ENCODE results near the gene MLYCD. TPM values are rescaled to one million over a fixed set of nuclear protein-coding genes. Genes with fewer than 3 reads are reported as not detected.

The MLYCD gene
- polyA plus RNA-seq, 1 donor from 2014 or later = 2.4 TPM

DNA sequence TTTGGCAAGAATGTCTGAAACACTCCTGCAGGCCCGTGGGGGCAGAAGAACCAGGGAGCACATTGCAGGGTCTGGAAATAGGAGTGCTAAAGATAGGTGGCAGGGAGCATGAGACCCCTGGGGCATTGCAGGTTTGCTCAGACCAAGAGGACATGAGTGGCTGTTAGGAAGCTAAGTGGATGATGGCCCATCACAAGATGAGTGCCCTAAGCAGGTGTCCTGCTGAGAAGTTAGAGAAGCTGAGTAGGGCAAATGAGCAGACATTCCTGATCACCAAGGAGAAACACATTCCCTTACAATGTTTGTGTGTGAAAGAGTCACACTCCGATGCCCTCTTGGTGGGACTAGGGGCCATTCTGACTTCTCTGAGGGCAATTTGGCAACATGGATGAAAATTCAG, 9.9 kb downstream of the MLYCD start:
- Histone ChIP-seq H3K36me3 (ENCODE audit: insufficient read depth, low read length) (no peaks in the 10 kb centered on the region), H3K27me3 (ENCODE audit: insufficient read depth, low read depth, low read length) (no peaks in the 10 kb centered on the region), H3K9me3 (ENCODE audit: low read length) (no peaks in the 10 kb centered on the region)

DNA sequence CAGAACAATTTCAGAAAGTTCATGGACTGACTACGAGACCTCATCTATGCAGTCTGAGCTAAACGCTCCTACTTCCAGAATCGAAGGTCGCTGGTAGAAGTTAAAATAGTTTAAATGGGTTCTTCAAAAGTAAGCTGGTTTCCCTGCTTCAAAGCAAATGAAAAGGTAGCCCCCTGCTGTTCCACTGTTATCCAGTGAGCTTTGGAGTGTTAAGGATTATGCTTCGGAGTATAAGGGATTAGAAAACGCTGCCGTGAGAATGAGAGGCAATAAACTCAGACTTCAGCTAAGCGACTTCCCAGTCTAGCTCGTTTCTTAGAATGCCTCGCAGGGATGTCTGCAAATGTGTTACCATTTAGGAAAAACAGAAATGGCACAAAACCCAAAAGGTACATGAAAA, 12.4 kb downstream of the MLYCD start:
- Histone ChIP-seq H3K27ac (ENCODE audit: low read length) (no peak overlapping the region), H3K9me2 (ENCODE audit: insufficient read depth, low read length) (no peaks in the 10 kb centered on the region), H3K9ac (ENCODE audit: low read length) (no peak overlapping the region), H2AFZ (ENCODE audit: low read depth, low read length) (no peak overlapping the region), H3K9me3 (ENCODE audit: low read length) (no peaks in the 10 kb centered on the region), H3F3A (ENCODE audit: insufficient read depth, low read length, poor library complexity, severe bottlenecking) (no peaks in the 10 kb centered on the region), H3K4me3 (ENCODE audit: low read length) (no peak overlapping the region), H3K4me2 (ENCODE audit: low read length) (no peak overlapping the region), H3K36me3 (ENCODE audit: insufficient read depth, low read length) (no peaks in the 10 kb centered on the region), H4K20me1 (ENCODE audit: insufficient read depth) (no peaks in the 10 kb centered on the region), H3K27me3 (ENCODE audit: insufficient read depth, low read depth, low read length) (no peaks in the 10 kb centered on the region), H3K79me2 (replicated peaks; ENCODE audit: insufficient read depth, low read length) (no peaks in the 10 kb centered on the region)
- no peak for TF ChIP-seq POLR2AphosphoS5 (IDR thresholded peaks at IDR 0.05)
- TF ChIP-seq, protein P1, sequence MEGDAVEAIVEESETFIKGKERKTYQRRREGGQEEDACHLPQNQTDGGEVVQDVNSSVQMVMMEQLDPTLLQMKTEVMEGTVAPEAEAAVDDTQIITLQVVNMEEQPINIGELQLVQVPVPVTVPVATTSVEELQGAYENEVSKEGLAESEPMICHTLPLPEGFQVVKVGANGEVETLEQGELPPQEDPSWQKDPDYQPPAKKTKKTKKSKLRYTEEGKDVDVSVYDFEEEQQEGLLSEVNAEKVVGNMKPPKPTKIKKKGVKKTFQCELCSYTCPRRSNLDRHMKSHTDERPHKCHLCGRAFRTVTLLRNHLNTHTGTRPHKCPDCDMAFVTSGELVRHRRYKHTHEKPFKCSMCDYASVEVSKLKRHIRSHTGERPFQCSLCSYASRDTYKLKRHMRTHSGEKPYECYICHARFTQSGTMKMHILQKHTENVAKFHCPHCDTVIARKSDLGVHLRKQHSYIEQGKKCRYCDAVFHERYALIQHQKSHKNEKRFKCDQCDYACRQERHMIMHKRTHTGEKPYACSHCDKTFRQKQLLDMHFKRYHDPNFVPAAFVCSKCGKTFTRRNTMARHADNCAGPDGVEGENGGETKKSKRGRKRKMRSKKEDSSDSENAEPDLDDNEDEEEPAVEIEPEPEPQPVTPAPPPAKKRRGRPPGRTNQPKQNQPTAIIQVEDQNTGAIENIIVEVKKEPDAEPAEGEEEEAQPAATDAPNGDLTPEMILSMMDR (IDR thresholded peaks at IDR 0.05; ENCODE audit: poor library complexity, severe bottlenecking) = no peak
- TF ChIP-seq TAF1 (IDR thresholded peaks at IDR 0.05; ENCODE audit: low read depth) = no peak
- TF ChIP-seq EZH2 (IDR thresholded peaks at IDR 0.05; ENCODE audit: borderline replicate concordance, insufficient read depth, low read length, poor library complexity, severe bottlenecking) = no peak
- no peak for TF ChIP-seq EP300 (conservative IDR thresholded peaks at IDR 0.05; ENCODE audit: poor library complexity, severe bottlenecking)
- TF ChIP-seq, protein P2, sequence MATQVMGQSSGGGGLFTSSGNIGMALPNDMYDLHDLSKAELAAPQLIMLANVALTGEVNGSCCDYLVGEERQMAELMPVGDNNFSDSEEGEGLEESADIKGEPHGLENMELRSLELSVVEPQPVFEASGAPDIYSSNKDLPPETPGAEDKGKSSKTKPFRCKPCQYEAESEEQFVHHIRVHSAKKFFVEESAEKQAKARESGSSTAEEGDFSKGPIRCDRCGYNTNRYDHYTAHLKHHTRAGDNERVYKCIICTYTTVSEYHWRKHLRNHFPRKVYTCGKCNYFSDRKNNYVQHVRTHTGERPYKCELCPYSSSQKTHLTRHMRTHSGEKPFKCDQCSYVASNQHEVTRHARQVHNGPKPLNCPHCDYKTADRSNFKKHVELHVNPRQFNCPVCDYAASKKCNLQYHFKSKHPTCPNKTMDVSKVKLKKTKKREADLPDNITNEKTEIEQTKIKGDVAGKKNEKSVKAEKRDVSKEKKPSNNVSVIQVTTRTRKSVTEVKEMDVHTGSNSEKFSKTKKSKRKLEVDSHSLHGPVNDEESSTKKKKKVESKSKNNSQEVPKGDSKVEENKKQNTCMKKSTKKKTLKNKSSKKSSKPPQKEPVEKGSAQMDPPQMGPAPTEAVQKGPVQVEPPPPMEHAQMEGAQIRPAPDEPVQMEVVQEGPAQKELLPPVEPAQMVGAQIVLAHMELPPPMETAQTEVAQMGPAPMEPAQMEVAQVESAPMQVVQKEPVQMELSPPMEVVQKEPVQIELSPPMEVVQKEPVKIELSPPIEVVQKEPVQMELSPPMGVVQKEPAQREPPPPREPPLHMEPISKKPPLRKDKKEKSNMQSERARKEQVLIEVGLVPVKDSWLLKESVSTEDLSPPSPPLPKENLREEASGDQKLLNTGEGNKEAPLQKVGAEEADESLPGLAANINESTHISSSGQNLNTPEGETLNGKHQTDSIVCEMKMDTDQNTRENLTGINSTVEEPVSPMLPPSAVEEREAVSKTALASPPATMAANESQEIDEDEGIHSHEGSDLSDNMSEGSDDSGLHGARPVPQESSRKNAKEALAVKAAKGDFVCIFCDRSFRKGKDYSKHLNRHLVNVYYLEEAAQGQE (IDR thresholded peaks at IDR 0.05; ENCODE audit: borderline replicate concordance) = no peak
- TF ChIP-seq RAD21 (conservative IDR thresholded peaks at IDR 0.05) = no peak

More for the DNA sequence above, 9.9 kb downstream of the MLYCD start:
- Histone ChIP-seq H3K4me3 (ENCODE audit: low read length) (no peak overlapping the region), H3K4me2 (ENCODE audit: low read length) (no peak overlapping the region), H3K9me2 (ENCODE audit: insufficient read depth, low read length) (no peaks in the 10 kb centered on the region), H3K27ac (ENCODE audit: low read length) (no peak overlapping the region), H4K20me1 (ENCODE audit: insufficient read depth) (no peaks in the 10 kb centered on the region), H3K9ac (ENCODE audit: low read length) (no peak overlapping the region), H3F3A (ENCODE audit: insufficient read depth, low read length, poor library complexity, severe bottlenecking) (no peaks in the 10 kb centered on the region), H2AFZ (ENCODE audit: low read depth, low read length) (no peak overlapping the region), H3K79me2 (replicated peaks; ENCODE audit: insufficient read depth, low read length) (no peaks in the 10 kb centered on the region)
- no peak for TF ChIP-seq TAF1 (IDR thresholded peaks at IDR 0.05; ENCODE audit: low read depth)
- peak; percentile 12 for TF ChIP-seq POLR2AphosphoS5 (IDR thresholded peaks at IDR 0.05)

DNA sequence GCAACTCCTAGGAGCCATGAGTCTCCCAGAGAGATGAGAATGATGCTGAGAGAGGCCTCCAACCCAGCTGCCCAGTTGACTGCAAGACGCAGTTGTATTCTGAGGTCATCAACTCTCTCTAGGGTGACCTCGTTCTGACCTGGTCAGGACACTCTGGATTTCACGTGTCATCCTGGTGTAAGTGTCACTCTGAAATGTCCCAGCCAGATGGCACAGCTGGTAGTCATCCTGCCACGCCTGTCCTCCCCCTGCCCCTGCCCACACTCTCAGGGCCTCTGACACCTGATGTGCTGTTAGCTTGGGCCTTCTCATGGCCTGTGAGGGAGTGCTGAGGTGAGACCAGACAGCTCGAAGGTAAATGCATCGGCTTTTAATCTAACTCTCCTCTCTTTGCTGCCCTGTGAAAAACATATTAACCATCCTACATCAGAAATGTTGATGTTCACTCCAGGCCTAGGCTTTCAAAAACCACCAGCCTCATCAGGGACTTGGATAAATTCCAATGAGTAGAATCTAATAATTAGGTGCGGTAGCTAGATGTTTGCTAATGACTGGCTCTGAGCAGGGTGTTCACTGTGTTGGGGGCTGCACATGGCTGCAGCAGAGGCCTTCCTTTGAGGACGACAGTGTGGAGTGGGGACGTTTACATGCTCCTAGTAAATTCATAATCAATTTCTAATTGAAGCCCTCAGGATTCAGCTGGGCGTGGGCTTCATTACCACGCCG, 13.8 kb downstream of the MLYCD start:
- no peak overlapping the region for H3K4me2 ChIP-seq (ENCODE audit: low read length)
- no peaks in the 10 kb centered on the region for H3K36me3 ChIP-seq (ENCODE audit: insufficient read depth, low read length)
- no peaks in the 10 kb centered on the region for H4K20me1 ChIP-seq (ENCODE audit: insufficient read depth)

More for the DNA sequence above, 13.8 kb downstream of the MLYCD start:
- Histone ChIP-seq H3K27me3 (ENCODE audit: insufficient read depth, low read depth, low read length) (no peaks in the 10 kb centered on the region), H3K27ac (ENCODE audit: low read length) (no peak overlapping the region), H2AFZ (ENCODE audit: low read depth, low read length) (no peak overlapping the region), H3F3A (ENCODE audit: insufficient read depth, low read length, poor library complexity, severe bottlenecking) (no peaks in the 10 kb centered on the region), H3K4me3 (ENCODE audit: low read length) (no peak overlapping the region), H3K9ac (ENCODE audit: low read length) (no peak overlapping the region), H3K9me3 (ENCODE audit: low read length) (no peaks in the 10 kb centered on the region), H3K79me2 (replicated peaks; ENCODE audit: insufficient read depth, low read length) (no peaks in the 10 kb centered on the region), H3K9me2 (ENCODE audit: insufficient read depth, low read length) (no peaks in the 10 kb centered on the region)
- TF ChIP-seq RAD21 (conservative IDR thresholded peaks at IDR 0.05) (no peak), SMC3 (conservative IDR thresholded peaks at IDR 0.05; ENCODE audit: poor library complexity) (no peak), TAF1 (IDR thresholded peaks at IDR 0.05; ENCODE audit: low read depth) (no peak), POLR2AphosphoS5 (IDR thresholded peaks at IDR 0.05) (no peak), EZH2 (IDR thresholded peaks at IDR 0.05; ENCODE audit: borderline replicate concordance, insufficient read depth, low read length, poor library complexity, severe bottlenecking) (no peak), MXI1 (conservative IDR thresholded peaks at IDR 0.05; ENCODE audit: poor library complexity, severe bottlenecking) (no peak), EP300 (conservative IDR thresholded peaks at IDR 0.05; ENCODE audit: poor library complexity, severe bottlenecking) (no peak)
- TF ChIP-seq, protein P1 (IDR thresholded peaks at IDR 0.05; ENCODE audit: poor library complexity, severe bottlenecking) = no peak
- TF ChIP-seq, protein P2 (IDR thresholded peaks at IDR 0.05; ENCODE audit: borderline replicate concordance) = no peak

All from neural cell (in vitro differentiated cells).